Stimulated activated naive B cell treated with anti-CD40 and anti-IgM and Interleukin-4, amounts not matched to agents 10 μg/mL and 1 μg/mL and 100 μg/mL, for 72 hours (primary cell): ENCODE data around the gene SRD5A1.

ENCODE experiments used
- ATAC-seq, 2 donors: fragments of 150-1000 bp; cut with Tn5 transposase; replicated peaks; 2 replicates each; pipeline ENCODE4 v1.10.0; 2021; ENCODE audit warnings: moderate library complexity in 1 of 2
- DNase-seq: peaks from one replicate; pipeline ENCODE4 v3.0.0; 2021
- H3K27ac Mint-ChIP-seq: one replicate; pipeline ENCODE4 v1.8.0; 2022; ENCODE audit warnings: mild to moderate bottlenecking, mixed read lengths
- H3K27me3 Mint-ChIP-seq, 2 donors: one replicate each; pipeline ENCODE4 v1.8.0; 2022; ENCODE audit warnings: mixed read lengths in 2 of 2
- H3K36me3 Mint-ChIP-seq, 2 donors: one replicate each; pipeline ENCODE4 v1.8.0; 2022; ENCODE audit warnings: mixed read lengths in 2 of 2, mild to moderate bottlenecking in 1 of 2
- H3K4me1 Mint-ChIP-seq, 2 donors: one replicate each; pipeline ENCODE4 v1.8.0; 2022; ENCODE audit warnings: mixed read lengths in 2 of 2, mild to moderate bottlenecking in 1 of 2
- H3K4me3 Mint-ChIP-seq, 2 donors: one replicate each; pipeline ENCODE4 v1.8.0; 2022; ENCODE audit warnings: mild to moderate bottlenecking in 2 of 2, mixed read lengths in 2 of 2, moderate library complexity in 1 of 2
- H3K9me3 Mint-ChIP-seq, 2 donors: one replicate each; pipeline ENCODE4 v1.8.0; 2022; ENCODE audit warnings: mixed read lengths in 2 of 2, mild to moderate bottlenecking in 1 of 2

Gene SRD5A1, protein sequence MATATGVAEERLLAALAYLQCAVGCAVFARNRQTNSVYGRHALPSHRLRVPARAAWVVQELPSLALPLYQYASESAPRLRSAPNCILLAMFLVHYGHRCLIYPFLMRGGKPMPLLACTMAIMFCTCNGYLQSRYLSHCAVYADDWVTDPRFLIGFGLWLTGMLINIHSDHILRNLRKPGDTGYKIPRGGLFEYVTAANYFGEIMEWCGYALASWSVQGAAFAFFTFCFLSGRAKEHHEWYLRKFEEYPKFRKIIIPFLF

DNA sequence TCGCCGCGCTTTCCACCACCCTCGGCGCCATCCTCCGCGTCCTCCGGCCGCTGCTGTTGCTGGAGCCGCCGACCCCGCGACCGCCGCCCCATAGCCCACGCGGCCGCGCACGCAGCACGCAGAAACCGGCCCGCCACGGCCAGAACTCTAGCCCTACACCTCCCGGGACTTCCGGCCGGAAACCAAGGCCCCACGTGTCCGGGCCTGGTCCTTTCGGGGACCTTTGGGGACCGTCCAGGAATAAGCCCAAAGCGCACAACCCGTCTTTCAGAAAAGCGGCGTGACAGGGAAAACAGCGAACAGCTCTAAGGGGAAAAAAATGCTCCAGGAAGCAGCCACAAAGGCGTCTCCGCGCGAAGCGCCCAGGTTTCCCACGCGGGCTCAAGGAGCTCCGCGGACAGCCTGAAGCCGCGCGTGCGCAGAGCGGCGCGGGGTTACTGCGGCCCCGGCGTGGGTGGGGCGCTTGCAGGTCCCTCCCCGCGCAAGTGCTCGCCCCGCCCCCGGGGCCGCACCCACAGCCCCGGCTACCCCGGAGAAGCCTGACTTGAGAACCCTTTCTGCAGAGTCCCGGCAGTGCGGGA, at the start of gene SRD5A1, which contains the start of gene NSUN2:
Gene SRD5A1, plus strand, starts transcription at position 553 of the 581 bp plus-strand sequence. CDS start 137 bp downstream, outside the sequence.
Gene NSUN2, minus strand, starts transcription at position 157 of the 581 bp plus-strand sequence. Its CDS starts 65 bp downstream, at position 92.
- H3K36me3 Mint-ChIP-seq, result peaks cover 33 to 49% of the 10 kb centered on the region in 2 donors
- ATAC-seq, result peak; percentile 91 to 92
- no peaks in the 10 kb centered on the region for H3K27me3 Mint-ChIP-seq
- H3K4me1 Mint-ChIP-seq, result peaks cover 26 to 38% of the 10 kb centered on the region in 2 donors
- peak; percentile 89 for DNase-seq
- H3K9me3 Mint-ChIP-seq, result no peaks in the 10 kb centered on the region
- peak within 1 kb of the TSS; percentile 93 for H3K4me3 Mint-ChIP-seq
- peak within 1 kb of the TSS; percentile 99 for H3K27ac Mint-ChIP-seq

DNA sequence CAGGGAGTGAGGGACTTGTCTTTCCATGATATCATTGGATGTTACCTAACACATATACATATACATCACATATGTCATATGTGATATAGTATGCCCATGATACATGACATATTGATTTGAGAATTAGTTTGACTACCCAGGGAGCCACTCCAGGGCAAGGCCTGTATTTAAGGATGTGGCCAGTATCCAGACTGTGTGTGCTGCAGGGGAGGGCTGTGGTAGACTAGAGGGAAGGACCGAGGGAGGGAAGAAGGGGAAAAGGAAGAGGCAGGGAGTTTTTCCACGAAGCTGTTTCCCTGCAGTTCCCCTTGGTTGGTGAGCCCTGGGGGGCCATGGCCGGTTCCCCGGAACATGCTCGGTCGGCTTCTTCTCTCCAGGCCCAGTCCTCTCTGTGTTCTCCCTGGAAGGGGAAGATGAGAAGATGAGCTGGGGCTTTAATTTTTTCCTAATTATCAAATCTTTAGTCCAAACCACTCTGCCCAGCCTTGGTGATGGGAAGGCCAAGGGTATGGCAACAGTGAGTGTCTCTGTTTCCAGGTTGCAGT, 49.1 kb upstream of the SRD5A1 start:
- Mint-ChIP-seq H3K36me3 (peaks cover 0 to 3% of the 10 kb centered on the region in 2 donors), H3K27ac (no peak overlapping the region), H3K4me1 (peaks cover 5 to 6% of the 10 kb centered on the region in 2 donors), H3K9me3 (peaks cover 0 to under 1% of the 10 kb centered on the region in 2 donors), H3K27me3 (peaks cover 45 to 75% of the 10 kb centered on the region in 2 donors), H3K4me3 (peak overlapping the region; percentile 27 to 66)
- ATAC-seq (no peak), DNase-seq (no peak)

DNA sequence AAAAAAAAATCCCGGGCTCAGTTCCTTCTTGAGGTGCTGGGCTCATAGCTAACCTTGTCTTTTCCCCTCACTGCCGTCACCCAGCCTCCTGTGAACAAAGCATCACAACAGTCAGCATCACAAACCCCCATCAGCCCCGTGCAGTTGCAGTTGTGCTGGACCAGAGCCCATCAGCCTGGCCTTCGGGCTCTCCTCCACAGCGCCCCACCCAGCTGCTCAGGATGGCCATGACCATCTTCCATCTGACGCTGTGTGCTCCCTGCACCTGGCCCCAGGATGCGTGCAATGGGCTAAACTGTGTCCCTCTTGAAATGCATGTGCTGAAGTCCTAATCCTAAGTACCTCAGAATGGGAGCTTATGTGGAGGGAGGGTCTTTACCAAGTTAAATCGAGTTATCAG, 48.5 kb upstream of the SRD5A1 start:
- ATAC-seq, result no peak
- Mint-ChIP-seq H3K27me3 (peaks cover 46 to 77% of the 10 kb centered on the region in 2 donors), H3K36me3 (peaks cover 1 to 4% of the 10 kb centered on the region in 2 donors), H3K9me3 (no peaks in the 10 kb centered on the region), H3K27ac (no peak overlapping the region), H3K4me3 (no peak overlapping the region), H3K4me1 (peaks cover 5 to 6% of the 10 kb centered on the region in 2 donors)
- DNase-seq, result no peak

DNA sequence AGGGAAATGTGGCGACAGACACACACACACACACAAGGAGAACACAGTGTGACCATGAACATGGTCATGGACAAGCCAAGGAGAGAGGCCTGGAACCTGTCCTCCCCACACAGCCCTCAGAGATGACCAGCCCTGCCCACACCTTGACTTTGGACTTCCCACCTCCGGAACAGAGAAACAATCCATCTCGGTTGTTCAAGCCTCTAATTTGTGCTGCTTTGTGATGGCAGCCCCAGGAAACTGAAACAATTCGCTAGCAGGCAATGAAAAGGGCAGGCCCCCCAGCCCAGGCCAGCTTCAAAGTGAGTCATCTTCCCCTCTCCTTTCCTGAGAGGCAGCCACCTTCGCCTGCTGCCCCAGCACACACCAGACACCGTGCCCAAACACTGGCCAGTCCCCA, 48.1 kb upstream of the SRD5A1 start:
- H3K4me3 Mint-ChIP-seq, result no peak overlapping the region
- no peak for ATAC-seq

GRCh38 chr5:6585939-6586646, 47.1 kb upstream of the SRD5A1 start:
- Mint-ChIP-seq H3K4me1 (peaks cover 6 to 7% of the 10 kb centered on the region in 2 donors), H3K27me3 (peaks cover 47 to 70% of the 10 kb centered on the region in 2 donors), H3K27ac (no peak overlapping the region), H3K9me3 (no peaks in the 10 kb centered on the region), H3K4me3 (no peak overlapping the region), H3K36me3 (peaks cover 5 to 7% of the 10 kb centered on the region in 2 donors)
- DNase-seq (no peak), ATAC-seq (no peak)

More for the DNA sequence above, 48.1 kb upstream of the SRD5A1 start:
- peaks cover 50 to 77% of the 10 kb centered on the region in 2 donors for H3K27me3 Mint-ChIP-seq
- peaks cover 5 to 6% of the 10 kb centered on the region in 2 donors for H3K36me3 Mint-ChIP-seq
- no peak overlapping the region for H3K27ac Mint-ChIP-seq
- DNase-seq, result no peak
- peaks cover 5 to 6% of the 10 kb centered on the region in 2 donors for H3K4me1 Mint-ChIP-seq
- H3K9me3 Mint-ChIP-seq, result no peaks in the 10 kb centered on the region

DNA sequence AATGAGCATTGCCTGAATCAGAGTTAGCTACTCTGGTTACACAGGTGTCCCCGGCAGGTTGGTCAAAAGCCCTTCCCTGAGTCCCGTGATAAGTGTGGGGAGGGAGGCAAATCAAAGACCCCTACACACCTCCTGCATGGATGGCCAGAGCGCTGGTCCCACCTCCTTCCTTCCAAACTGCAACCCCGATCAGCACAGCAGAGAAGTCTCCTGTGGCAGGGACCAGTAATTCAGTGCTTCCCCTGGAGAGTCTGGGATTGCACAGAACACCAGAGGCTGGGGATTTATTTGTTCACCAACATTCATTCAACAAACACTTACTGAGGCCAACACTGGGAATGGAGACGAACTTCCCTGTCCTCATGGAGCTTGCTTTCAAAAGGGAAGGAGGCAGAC, 46.6 kb upstream of the SRD5A1 start:
- H3K4me3 Mint-ChIP-seq, result no peak overlapping the region
- H3K9me3 Mint-ChIP-seq, result no peaks in the 10 kb centered on the region
- DNase-seq (no peak), ATAC-seq (no peak)
- H3K27ac Mint-ChIP-seq, result no peak overlapping the region
- peaks cover 6 to 7% of the 10 kb centered on the region in 2 donors for H3K4me1 Mint-ChIP-seq
- H3K27me3 Mint-ChIP-seq, result peaks cover 45 to 64% of the 10 kb centered on the region in 2 donors
- peaks cover 5 to 9% of the 10 kb centered on the region in 2 donors for H3K36me3 Mint-ChIP-seq

DNA sequence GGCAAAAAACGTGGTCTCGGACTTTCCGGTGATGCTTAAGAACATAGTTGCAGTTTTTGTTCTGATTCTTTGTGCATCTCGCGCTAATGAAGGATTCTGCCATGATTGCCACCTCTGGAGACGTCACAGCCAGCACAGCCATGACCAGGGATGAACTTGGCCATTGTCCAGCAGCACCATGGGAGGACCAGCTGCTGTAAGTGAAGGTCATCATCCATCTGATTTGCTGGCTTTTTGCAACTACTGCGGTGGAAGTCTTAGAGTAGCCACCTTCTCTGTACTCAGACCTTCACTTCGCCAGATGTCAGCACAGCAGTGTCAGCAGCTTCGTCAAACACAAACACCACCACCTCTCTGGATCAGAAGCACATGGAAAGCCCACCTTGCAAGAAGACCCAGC, 46.1 kb upstream of the SRD5A1 start:
- Mint-ChIP-seq H3K27me3 (peaks cover 40 to 59% of the 10 kb centered on the region in 2 donors), H3K4me1 (peaks cover 6 to 7% of the 10 kb centered on the region in 2 donors), H3K4me3 (no peak overlapping the region), H3K27ac (no peak overlapping the region), H3K36me3 (peaks cover 5 to 14% of the 10 kb centered on the region in 2 donors), H3K9me3 (no peaks in the 10 kb centered on the region)
- DNase-seq, result no peak
- ATAC-seq, result no peak

- no peak for ATAC-seq
- peaks cover 0 to 2% of the 10 kb centered on the region in 2 donors for H3K4me1 Mint-ChIP-seq
- peaks cover 14 to 25% of the 10 kb centered on the region in 2 donors for H3K36me3 Mint-ChIP-seq
Observed at GRCh38 chr5:6590581-6590980, 42.7 kb upstream of the SRD5A1 start.

DNA sequence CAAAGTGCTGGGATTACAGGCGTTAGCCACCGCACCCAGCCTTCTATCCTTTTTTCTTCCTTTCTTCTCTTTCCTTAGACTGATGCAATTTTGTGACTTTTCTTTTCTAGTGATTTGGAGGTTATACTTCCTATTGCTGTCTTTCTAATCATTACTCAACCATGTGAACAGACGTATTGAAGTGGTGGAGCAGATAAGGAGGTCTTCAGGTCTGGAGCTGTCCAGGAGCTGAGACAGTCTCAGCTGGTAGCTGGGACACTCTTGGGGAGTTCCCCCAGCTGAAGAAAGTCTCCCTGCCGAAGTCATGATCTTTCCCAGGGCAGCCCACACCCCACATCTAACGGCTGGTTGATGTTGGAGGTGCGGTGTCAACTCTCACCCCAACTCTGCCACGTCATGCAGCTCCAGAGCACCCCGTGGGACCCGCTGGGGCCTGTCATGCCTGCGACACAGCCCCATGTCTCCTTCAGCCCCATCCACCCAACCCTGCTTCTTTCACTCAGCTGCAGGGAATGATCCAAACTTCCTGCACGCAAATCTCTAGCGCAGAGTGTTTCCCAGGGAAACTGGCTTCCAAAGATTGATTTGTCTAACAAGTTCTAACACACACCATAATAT, 41.5 kb upstream of the SRD5A1 start:
- Mint-ChIP-seq H3K27me3 (peaks cover 7 to 16% of the 10 kb centered on the region in 2 donors), H3K9me3 (no peaks in the 10 kb centered on the region), H3K4me3 (no peak overlapping the region), H3K27ac (no peak overlapping the region), H3K4me1 (peaks cover 0 to 2% of the 10 kb centered on the region in 2 donors), H3K36me3 (peaks cover 24 to 37% of the 10 kb centered on the region in 2 donors)
- ATAC-seq (no peak), DNase-seq (no peak)

More at GRCh38 chr5:6590581-6590980, 42.7 kb upstream of the SRD5A1 start:
- no peak overlapping the region for H3K4me3 Mint-ChIP-seq
- no peaks in the 10 kb centered on the region for H3K9me3 Mint-ChIP-seq
- H3K27ac Mint-ChIP-seq, result no peak overlapping the region
- DNase-seq, result no peak
- H3K27me3 Mint-ChIP-seq, result peaks cover 18 to 28% of the 10 kb centered on the region in 2 donors

DNA sequence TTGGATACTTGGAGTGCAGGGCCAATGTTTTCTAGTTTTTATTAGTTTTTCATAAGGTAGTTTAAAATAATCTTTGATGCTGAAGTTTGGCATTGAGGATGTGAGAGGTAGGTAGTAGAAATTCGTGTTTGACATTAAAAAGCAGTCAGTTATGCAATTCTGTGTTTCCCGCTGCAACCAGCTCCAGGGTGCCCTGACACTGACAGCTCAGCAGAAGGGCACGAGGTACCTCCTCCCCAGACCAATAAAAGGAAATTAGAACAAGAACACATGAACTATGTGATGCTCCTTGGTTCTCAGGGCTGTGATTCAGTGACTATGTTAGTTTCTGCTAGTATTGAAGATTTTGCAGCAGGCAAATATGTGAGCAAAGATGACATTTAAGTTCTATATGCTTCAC, 40.6 kb upstream of the SRD5A1 start:
- DNase-seq (no peak), ATAC-seq (no peak)
- Mint-ChIP-seq H3K27me3 (peaks cover 7 to 9% of the 10 kb centered on the region in 2 donors), H3K4me3 (no peak overlapping the region), H3K36me3 (peaks cover 32 to 46% of the 10 kb centered on the region in 2 donors), H3K4me1 (peaks cover 0 to 2% of the 10 kb centered on the region in 2 donors), H3K9me3 (no peaks in the 10 kb centered on the region), H3K27ac (no peak overlapping the region)

DNA sequence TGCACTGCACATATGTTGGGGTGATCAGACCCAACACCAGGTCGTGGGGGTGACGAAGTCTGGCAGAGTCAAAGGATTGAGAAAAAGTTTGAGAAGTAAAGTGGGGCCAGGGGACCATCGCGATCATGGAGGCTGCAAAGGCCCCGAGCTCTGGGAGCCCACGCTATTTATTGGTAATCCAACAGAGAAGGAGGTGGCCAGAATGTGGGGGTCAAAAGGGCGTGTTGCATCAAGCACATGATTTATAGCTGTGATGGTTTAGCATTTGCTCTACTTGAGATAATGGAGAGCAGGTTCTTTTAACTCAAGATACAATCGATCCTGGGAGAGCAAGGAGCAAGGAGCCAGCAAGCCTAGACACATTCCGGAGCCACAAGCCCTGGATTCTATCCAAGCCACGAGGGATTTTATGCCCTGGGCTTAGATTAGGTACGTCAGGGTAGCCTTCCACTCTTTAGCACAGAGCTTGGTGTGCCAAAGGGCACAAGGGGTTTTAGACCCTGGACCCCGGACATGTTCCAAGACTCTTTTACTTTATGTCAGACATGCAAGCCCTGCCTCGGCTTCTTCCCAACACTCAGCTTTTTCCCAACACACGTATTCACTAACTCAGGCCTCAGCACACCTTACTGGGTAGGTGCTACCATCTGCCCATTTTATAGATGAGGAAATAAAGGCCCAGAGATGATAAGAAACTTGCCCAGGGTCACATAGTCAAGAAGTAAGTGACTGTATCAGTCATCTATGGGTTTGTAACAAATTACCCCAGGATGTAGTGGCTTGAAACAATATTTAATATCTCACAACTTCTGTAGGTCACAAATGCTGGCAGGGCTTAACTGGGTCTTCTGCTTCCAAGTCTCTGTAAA, 39.9 kb upstream of the SRD5A1 start:
- DNase-seq (no peak), ATAC-seq (no peak)
- no peak overlapping the region for H3K4me3 Mint-ChIP-seq
- peaks cover 0 to 2% of the 10 kb centered on the region in 2 donors for H3K4me1 Mint-ChIP-seq
- no peaks in the 10 kb centered on the region for H3K9me3 Mint-ChIP-seq
- no peak overlapping the region for H3K27ac Mint-ChIP-seq
- H3K36me3 Mint-ChIP-seq, result peaks cover 37 to 53% of the 10 kb centered on the region in 2 donors
- H3K27me3 Mint-ChIP-seq, result peaks cover 7 to 9% of the 10 kb centered on the region in 2 donors

DNA sequence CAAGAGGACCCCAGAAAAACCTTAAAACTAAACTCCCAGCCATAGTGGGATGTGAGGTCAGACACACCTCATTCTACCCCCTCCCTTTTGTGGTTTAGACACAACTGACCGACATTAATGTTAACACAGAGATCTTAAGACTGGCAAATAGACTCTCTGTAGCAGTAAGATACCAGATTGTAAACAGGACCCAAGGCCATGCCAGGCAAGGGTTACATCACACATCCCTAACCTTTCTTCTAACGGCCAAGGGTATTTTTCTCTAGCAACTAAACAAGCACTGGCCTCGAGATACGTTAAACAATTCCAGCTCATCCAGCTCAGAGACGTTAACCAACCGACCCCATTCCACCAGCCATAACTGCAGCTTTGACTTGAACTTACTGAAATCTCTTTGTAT, 39.2 kb upstream of the SRD5A1 start:
- Mint-ChIP-seq H3K36me3 (peaks cover 42 to 60% of the 10 kb centered on the region in 2 donors), H3K4me3 (no peak overlapping the region), H3K27ac (no peak overlapping the region)

GRCh38 chr5:6595405-6595804, 37.8 kb upstream of the SRD5A1 start:
- no peak for ATAC-seq
- Mint-ChIP-seq H3K27ac (no peak overlapping the region), H3K4me3 (no peak overlapping the region), H3K36me3 (peaks cover 41 to 64% of the 10 kb centered on the region in 2 donors), H3K4me1 (peaks cover 0 to 2% of the 10 kb centered on the region in 2 donors), H3K27me3 (no peaks in the 10 kb centered on the region), H3K9me3 (no peaks in the 10 kb centered on the region)
- no peak for DNase-seq

More for the DNA sequence above, 39.2 kb upstream of the SRD5A1 start:
- ATAC-seq (no peak), DNase-seq (no peak)
- Mint-ChIP-seq H3K9me3 (no peaks in the 10 kb centered on the region), H3K4me1 (peaks cover 0 to 2% of the 10 kb centered on the region in 2 donors), H3K27me3 (peaks cover 7 to 9% of the 10 kb centered on the region in 2 donors)
